Coronary artery (tissue), 2 donors: ENCODE data around the gene PTPRD.

Source experiments
- DNase-seq: peaks from one replicate; pipeline ENCODE4 v3.0.0-alpha.2; 2017; ENCODE audit warnings: low spot score
- H3K27ac ChIP-seq, 2 donors: fragments of 200-600 bp; sonication (generic); one replicate each; pipeline ENCODE4 v1.5.1; 2016 to 2019
- H3K4me3 ChIP-seq: fragments of 200-600 bp; sonication (generic); 2 replicates; pipeline ENCODE4 v1.5.1; 2016; ENCODE audit warnings: mild to moderate bottlenecking, moderate library complexity
- CTCF ChIP-seq: fragments of 200-600 bp; sonication (generic); IDR thresholded peaks from one replicate; pipeline ENCODE4 v1.5.1; 2019; ENCODE audit warnings: antibody characterized with exemption

Gene PTPRD

GRCh38 chr9:9305600-9305999, 1307.2 kb downstream of the PTPRD start:
- Histone ChIP-seq H3K4me3 (no peak overlapping the region), H3K27ac (no peak overlapping the region)
- no peak for TF ChIP-seq CTCF
- DNase-seq, result no peak

DNA sequence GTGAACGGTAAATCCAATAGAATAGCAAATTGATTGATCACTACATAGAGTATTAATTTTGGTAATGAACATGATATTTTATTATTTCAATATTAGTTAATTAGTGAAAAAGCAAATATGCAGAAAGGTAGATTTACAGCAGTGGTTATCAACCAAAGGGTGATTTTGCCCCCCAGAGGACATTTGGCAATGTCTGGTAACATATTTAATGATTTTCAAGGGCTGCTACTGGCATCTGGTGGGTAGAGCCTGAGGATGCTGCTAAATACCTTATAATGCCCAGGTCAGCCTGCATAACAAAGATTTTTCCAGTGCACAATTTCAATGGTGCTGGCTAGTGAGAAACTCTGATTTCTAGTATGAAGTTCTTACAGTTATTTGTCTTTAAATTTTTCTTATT, 1313.7 kb downstream of the PTPRD start:
- no peak for DNase-seq
- TF ChIP-seq CTCF, result no peak

GRCh38 chr9:9286001-9286400, 1326.8 kb downstream of the PTPRD start:
- no peak for TF ChIP-seq CTCF
- no peak overlapping the region for H3K4me3 ChIP-seq
- H3K27ac ChIP-seq, result no peak overlapping the region
- DNase-seq, result no peak

More for the DNA sequence above, 1313.7 kb downstream of the PTPRD start:
- Histone ChIP-seq H3K4me3 (no peak overlapping the region), H3K27ac (no peak overlapping the region)

- Histone ChIP-seq H3K4me3 (no peak overlapping the region), H3K27ac (no peak overlapping the region)
- TF ChIP-seq CTCF, result no peak
- no peak for DNase-seq
Measured at GRCh38 chr9:9284201-9284600, 1328.6 kb downstream of the PTPRD start.

GRCh38 chr9:9283159-9283986, 1329.4 kb downstream of the PTPRD start:
- TF ChIP-seq CTCF, result no peak
- no peak overlapping the region for H3K27ac ChIP-seq

GRCh38 chr9:9275601-9276000, 1337.2 kb downstream of the PTPRD start:
- no peak overlapping the region for H3K4me3 ChIP-seq
- DNase-seq, result no peak
- H3K27ac ChIP-seq, result no peak overlapping the region
- TF ChIP-seq CTCF, result no peak

More at GRCh38 chr9:9283159-9283986, 1329.4 kb downstream of the PTPRD start:
- DNase-seq, result no peak
- no peak overlapping the region for H3K4me3 ChIP-seq

GRCh38 chr9:9257999-9258498, 1354.8 kb downstream of the PTPRD start:
- Histone ChIP-seq H3K27ac (no peak overlapping the region), H3K4me3 (no peak overlapping the region)
- no peak for DNase-seq
- TF ChIP-seq CTCF, result no peak
